OCI-LY7 (cell line): ENCODE data around the gene TP63. TPM values are rescaled to one million over a fixed set of nuclear protein-coding genes. Genes with fewer than 3 reads are reported as not detected.

Experiments
- BruUV-seq: library from RNA; stranded (reverse); fragments of 400-500 nt; replicated peaks from 2 replicates; lab custom pipeline; 2021; lab: Mats Ljungman, UMichigan
- CTCF ChIA-PET: fragments of 300-600 bp; sonication (Branson Sonifier 250); formaldehyde crosslinking; loops from one replicate; lab custom pipeline; 2022; ENCODE audit warnings: antibody characterized with exemption; ENCODE audit not compliant: unreplicated experiment; lab: Charles Lee
- POLR2A ChIA-PET: fragments of 300-600 bp; sonication (Branson Sonifier 250); formaldehyde crosslinking; loops from one replicate; lab custom pipeline; 2022; ENCODE audit warnings: antibody characterized with exemption; lab: Charles Lee
- DNase-seq: peaks from one replicate; pipeline ENCODE4 v3.0.0-alpha.2; 2015; ENCODE audit warnings: low spot score
- H2AFZ ChIP-seq: fragments of 200-600 bp; sonication (generic), shearing (Covaris generic); 2 replicates; pipeline ENCODE4 v1.6.1; 2014; ENCODE audit warnings: mild to moderate bottlenecking, antibody characterized with exemption, low read length, moderate library complexity
- H3K27ac ChIP-seq: fragments of 200-600 bp; sonication (generic); 2 replicates; pipeline ENCODE4 v1.5.1; 2014; ENCODE audit warnings: mixed run types, low read depth, mild to moderate bottlenecking, moderate library complexity, low read length, inconsistent platforms; ENCODE audit not compliant: poor library complexity, severe bottlenecking
- H3K36me3 ChIP-seq: fragments of 200-600 bp; sonication (generic); 2 replicates; pipeline ENCODE4 v1.6.1; 2014; ENCODE audit warnings: mild to moderate bottlenecking, antibody characterized with exemption, low read length, moderate library complexity, mixed read lengths; ENCODE audit not compliant: insufficient read depth
- H3K4me1 ChIP-seq: fragments of 200-600 bp; sonication (generic); 2 replicates; pipeline ENCODE4 v1.5.1; 2014; ENCODE audit warnings: mild to moderate bottlenecking, low read length; ENCODE audit not compliant: insufficient read depth, poor library complexity, severe bottlenecking
- H3K4me2 ChIP-seq: fragments of 200-600 bp; sonication (generic); 2 replicates; pipeline ENCODE4 v1.6.1; 2014; ENCODE audit warnings: mild to moderate bottlenecking, low read length
- H3K4me3 ChIP-seq: fragments of 200-600 bp; sonication (generic); 2 replicates; pipeline ENCODE4 v1.5.1; 2014; ENCODE audit warnings: mild to moderate bottlenecking, low read depth, low read length; ENCODE audit not compliant: poor library complexity, severe bottlenecking
- H3K79me2 ChIP-seq: fragments of 200-600 bp; sonication (generic); 2 replicates; pipeline ENCODE4 v1.6.1; 2016; ENCODE audit warnings: low read depth, mild to moderate bottlenecking, low read length, moderate library complexity, mixed read lengths; ENCODE audit not compliant: insufficient read depth
- H3K9me2 ChIP-seq: fragments of 200-600 bp; sonication (generic); 2 replicates; pipeline ENCODE4 v1.6.1; 2016; ENCODE audit warnings: mild to moderate bottlenecking, low read length, mixed read lengths; ENCODE audit not compliant: insufficient read depth
- H3K9me3 ChIP-seq: fragments of 200-600 bp; sonication (generic); 2 replicates; pipeline ENCODE4 v1.6.1; 2014; ENCODE audit warnings: mild to moderate bottlenecking, mixed run types, low read length, mixed read lengths
- H4K20me1 ChIP-seq: fragments of 200-600 bp; sonication (generic); 2 replicates; pipeline ENCODE4 v1.6.1; 2014; ENCODE audit warnings: mild to moderate bottlenecking, antibody characterized with exemption, low read length, moderate library complexity, mixed read lengths; ENCODE audit not compliant: insufficient read depth
- EZH2phosphoT487 ChIP-seq: fragments of 200-600 bp; sonication (generic); IDR thresholded peaks from 2 replicates; pipeline ENCODE4 v1.6.1; 2018; ENCODE audit warnings: low read depth, borderline replicate concordance, mild to moderate bottlenecking, mixed run types, antibody characterized with exemption, low read length, moderate library complexity, mixed read lengths
- intact Hi-C: fragments of 100-400 bp; cut with micrococcal nuclease; formaldehyde crosslinking; loops from one replicate; pipeline ENCODE4 v1.10.0; 2022; ENCODE audit not compliant: unreplicated experiment
- total RNA-seq, 2 experiments: library from RNA; depleted of rRNA in 1 of 2; stranded (reverse); fragments of >200 nt in 1 of 2; shearing (Covaris generic) in 1 of 2; gene quantifications; 2 replicates each; pipeline ENCODE4 v1.2.3, GENCODE V29; 2014 to 2022
- TF ChIP-seq, protein P1 (sequence below): fragments of 200-600 bp; sonication (generic); conservative IDR thresholded peaks from 2 replicates; pipeline ENCODE4 v1.5.1; 2014; ENCODE audit warnings: mild to moderate bottlenecking, antibody characterized with exemption, low read length, moderate library complexity, mixed read lengths

TP63 gene
- total RNA-seq, 2 experiments from 2014 or later, result 0.16 to 1.1 TPM

DNA sequence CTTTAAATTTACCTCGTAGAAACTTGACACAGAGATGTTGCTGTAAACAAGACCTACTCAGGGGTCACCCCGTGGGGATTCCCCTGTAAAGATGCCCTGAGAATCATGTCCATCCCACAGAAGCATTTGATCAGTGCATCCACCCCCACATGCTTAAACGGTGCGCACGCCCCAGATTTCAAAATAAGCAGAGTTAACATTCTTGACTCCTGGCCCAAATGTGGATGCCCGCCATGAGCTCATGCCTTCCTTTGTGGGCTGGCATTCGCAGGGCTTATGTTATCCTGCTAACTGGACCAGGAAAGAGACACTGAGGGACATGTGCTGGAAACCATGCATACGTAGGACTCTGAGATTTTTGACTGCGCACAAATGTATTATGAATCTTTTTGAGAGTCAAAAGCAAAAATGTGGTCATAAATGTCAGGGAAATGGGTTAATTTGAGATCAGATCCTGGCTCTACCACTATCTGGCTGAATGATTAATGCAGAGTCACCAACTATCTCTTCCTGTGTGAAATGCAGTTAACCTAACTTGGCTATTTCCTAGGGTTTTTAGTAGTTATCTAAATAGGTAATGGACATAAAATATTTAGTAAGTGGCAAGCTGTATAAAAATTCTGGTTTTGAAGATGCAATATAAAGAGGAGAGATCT is 9.1 kb upstream of the TP63 start:
- Histone ChIP-seq H2AFZ (no peak overlapping the region), H3K4me1 (no peaks in the 10 kb centered on the region), H3K4me3 (no peak overlapping the region), H3K36me3 (no peaks in the 10 kb centered on the region), H3K9me2 (no peaks in the 10 kb centered on the region), H3K4me2 (no peak overlapping the region), H3K9me3 (no peaks in the 10 kb centered on the region), H3K27ac (no peak overlapping the region), H3K79me2 (no peaks in the 10 kb centered on the region), H4K20me1 (no peaks in the 10 kb centered on the region)
- intact Hi-C loops, result no loop called here
- BruUV-seq, result no TSS peak
- ChIA-PET CTCF (no interaction called here), POLR2A (no interaction called here)
- TF ChIP-seq EZH2phosphoT487, result no peak
- TF ChIP-seq, protein P1, sequence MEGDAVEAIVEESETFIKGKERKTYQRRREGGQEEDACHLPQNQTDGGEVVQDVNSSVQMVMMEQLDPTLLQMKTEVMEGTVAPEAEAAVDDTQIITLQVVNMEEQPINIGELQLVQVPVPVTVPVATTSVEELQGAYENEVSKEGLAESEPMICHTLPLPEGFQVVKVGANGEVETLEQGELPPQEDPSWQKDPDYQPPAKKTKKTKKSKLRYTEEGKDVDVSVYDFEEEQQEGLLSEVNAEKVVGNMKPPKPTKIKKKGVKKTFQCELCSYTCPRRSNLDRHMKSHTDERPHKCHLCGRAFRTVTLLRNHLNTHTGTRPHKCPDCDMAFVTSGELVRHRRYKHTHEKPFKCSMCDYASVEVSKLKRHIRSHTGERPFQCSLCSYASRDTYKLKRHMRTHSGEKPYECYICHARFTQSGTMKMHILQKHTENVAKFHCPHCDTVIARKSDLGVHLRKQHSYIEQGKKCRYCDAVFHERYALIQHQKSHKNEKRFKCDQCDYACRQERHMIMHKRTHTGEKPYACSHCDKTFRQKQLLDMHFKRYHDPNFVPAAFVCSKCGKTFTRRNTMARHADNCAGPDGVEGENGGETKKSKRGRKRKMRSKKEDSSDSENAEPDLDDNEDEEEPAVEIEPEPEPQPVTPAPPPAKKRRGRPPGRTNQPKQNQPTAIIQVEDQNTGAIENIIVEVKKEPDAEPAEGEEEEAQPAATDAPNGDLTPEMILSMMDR, result no peak
- no peak for DNase-seq

DNA sequence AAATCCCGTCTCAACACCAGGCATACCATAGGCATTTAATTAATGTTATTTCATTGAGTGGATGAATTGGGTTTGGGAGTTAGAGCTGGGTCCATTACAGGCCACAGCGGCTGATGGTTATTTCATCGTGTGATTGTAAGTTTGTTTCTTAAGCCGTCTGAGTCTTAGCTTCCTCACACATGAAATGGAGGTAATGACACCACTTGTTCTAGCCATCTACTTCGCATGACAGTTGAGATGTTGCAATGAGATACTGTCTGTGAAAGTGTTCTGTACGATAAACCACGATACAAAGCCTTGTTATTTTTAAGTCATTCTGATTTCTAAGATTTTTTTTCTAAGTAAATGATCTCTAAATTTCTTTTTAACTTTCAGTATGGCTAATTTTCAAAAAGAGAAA is 8.6 kb upstream of the TP63 start:
- intact Hi-C loops, result no loop called here

DNA sequence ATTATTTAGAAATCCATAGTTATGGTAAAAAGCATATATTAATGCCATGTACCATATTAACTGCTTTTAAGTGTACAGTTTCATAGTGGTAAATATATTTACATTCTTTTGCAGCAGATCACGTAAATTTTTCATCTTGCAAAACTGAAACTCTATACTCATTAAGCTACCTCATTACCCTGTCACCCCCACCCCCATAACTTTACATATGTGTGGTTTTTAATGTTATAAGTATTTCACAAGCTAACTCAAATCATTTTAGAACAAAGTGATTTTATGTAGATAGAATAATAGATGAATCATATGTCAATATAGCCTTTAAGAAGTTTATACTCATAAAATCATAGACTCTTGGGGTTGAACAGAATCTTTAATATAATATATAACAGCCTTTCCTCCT is 7.1 kb upstream of the TP63 start:
- Histone ChIP-seq H3K4me1 (no peaks in the 10 kb centered on the region), H2AFZ (no peak overlapping the region), H3K36me3 (no peaks in the 10 kb centered on the region), H3K4me3 (no peak overlapping the region), H3K27ac (no peak overlapping the region), H3K4me2 (no peak overlapping the region), H3K79me2 (no peaks in the 10 kb centered on the region), H3K9me2 (no peaks in the 10 kb centered on the region), H3K9me3 (no peaks in the 10 kb centered on the region), H4K20me1 (no peaks in the 10 kb centered on the region)
- intact Hi-C loops, result no loop called here
- CTCF ChIA-PET, result no interaction called here
- POLR2A ChIA-PET, result no interaction called here
- TF ChIP-seq, protein P1, result no peak
- TF ChIP-seq EZH2phosphoT487, result no peak
- BruUV-seq, result no TSS peak
- DNase-seq, result no peak

More for the DNA sequence above, 8.6 kb upstream of the TP63 start:
- Histone ChIP-seq H3K4me1 (no peaks in the 10 kb centered on the region), H3K4me3 (no peak overlapping the region), H3K9me2 (no peaks in the 10 kb centered on the region), H2AFZ (no peak overlapping the region), H4K20me1 (no peaks in the 10 kb centered on the region), H3K9me3 (no peaks in the 10 kb centered on the region), H3K36me3 (no peaks in the 10 kb centered on the region), H3K27ac (no peak overlapping the region), H3K79me2 (no peaks in the 10 kb centered on the region), H3K4me2 (no peak overlapping the region)
- ChIA-PET CTCF (no interaction called here), POLR2A (no interaction called here)
- TF ChIP-seq EZH2phosphoT487, result no peak
- TF ChIP-seq, protein P1, result no peak
- no TSS peak for BruUV-seq
- DNase-seq, result no peak
